Measurements from ENCODE around the gene EXOC3L4. TPM values are rescaled to one million over a fixed set of nuclear protein-coding genes. Genes with fewer than 3 reads are reported as not detected.

EXOC3L4 gene
- total RNA-seq, 2 donors from 2014 or later = 0.37 TPM; not detected in 1

GRCh38 chr14:103129301-103130016, 34.9 kb downstream of the EXOC3L4 start:
- H3K36me3 ChIP-seq = peaks cover 25% of the 10 kb centered on the region
- no peak overlapping the region for H3K4me3 ChIP-seq
- TF ChIP-seq CTCF (IDR thresholded peaks at IDR 0.05) = no peak
- H3K9me3 ChIP-seq = no peaks in the 10 kb centered on the region
- no peak for DNase-seq (ENCODE audit: low spot score)
- no peaks in the 10 kb centered on the region for H3K27me3 ChIP-seq
- peaks cover 0 to 62% of the 10 kb centered on the region in 2 donors for H3K4me1 ChIP-seq
- no peak overlapping the region for H3K27ac ChIP-seq

GRCh38 chr14:103130017-103130764, 35.7 kb downstream of the EXOC3L4 start:
- Histone ChIP-seq H3K27ac (no peak overlapping the region), H3K36me3 (peaks cover 25% of the 10 kb centered on the region), H3K4me3 (no peak overlapping the region), H3K9me3 (no peaks in the 10 kb centered on the region), H3K27me3 (no peaks in the 10 kb centered on the region), H3K4me1 (peaks cover 0 to 55% of the 10 kb centered on the region in 2 donors)
- DNase-seq (ENCODE audit: low spot score) = no peak
- TF ChIP-seq CTCF (IDR thresholded peaks at IDR 0.05) = no peak

DNA sequence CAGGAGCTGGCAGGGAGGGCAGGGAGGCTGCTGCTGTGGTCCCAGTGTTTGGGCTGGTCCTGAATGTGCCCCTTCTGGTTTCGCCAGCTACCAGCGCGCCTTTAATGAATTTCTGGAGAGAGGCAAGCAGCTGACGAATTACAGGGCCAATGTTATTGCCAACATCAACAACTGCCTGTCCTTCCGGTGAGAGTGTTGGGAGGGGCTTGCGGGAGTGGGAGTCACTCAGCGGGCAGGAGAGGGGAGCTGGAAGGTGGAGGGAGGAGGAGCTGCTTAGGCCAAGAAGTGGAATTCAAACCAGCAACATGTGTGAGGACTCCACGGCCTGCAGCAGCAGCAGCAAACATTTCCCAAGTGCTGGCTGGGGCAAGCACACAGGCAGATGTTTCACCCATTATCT, 36.4 kb downstream of the EXOC3L4 start:
- peaks cover 30% of the 10 kb centered on the region for H3K36me3 ChIP-seq
- no peak for TF ChIP-seq CTCF (IDR thresholded peaks at IDR 0.05)
- H3K9me3 ChIP-seq = no peaks in the 10 kb centered on the region
- H3K27me3 ChIP-seq = no peaks in the 10 kb centered on the region
- H3K27ac ChIP-seq = no peak overlapping the region
- no peak for DNase-seq (ENCODE audit: low spot score)
- H3K4me3 ChIP-seq = no peak overlapping the region
- H3K4me1 ChIP-seq = peaks cover 0 to 47% of the 10 kb centered on the region in 2 donors

DNA sequence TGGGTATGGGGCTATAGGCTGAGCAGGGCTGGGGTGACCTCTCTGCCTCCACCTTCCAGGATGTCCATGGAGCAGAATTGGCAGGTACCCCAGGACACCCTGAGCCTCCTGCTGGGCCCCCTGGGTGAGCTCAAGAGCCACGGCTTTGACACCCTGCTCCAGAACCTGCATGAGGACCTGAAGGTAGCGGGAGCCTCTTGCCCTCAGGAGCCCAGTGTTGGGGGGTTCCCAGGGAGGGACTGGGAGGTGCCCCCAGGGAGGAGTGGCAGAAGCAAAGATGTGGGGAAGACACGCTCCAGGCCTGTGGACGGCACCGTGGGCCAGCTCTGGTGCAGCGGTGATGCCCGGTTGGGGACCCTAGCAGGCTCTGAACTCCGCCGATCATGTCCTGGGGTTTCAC, 37.1 kb downstream of the EXOC3L4 start:
- no peak for TF ChIP-seq CTCF (IDR thresholded peaks at IDR 0.05)
- H3K4me1 ChIP-seq = peaks cover 0 to 41% of the 10 kb centered on the region in 2 donors
- H3K27ac ChIP-seq = no peak overlapping the region
- DNase-seq (ENCODE audit: low spot score) = no peak
- H3K9me3 ChIP-seq = no peaks in the 10 kb centered on the region
- peaks cover 30% of the 10 kb centered on the region for H3K36me3 ChIP-seq
- no peak overlapping the region for H3K4me3 ChIP-seq
- no peaks in the 10 kb centered on the region for H3K27me3 ChIP-seq

GRCh38 chr14:103132381-103133209, 38.1 kb downstream of the EXOC3L4 start:
- Histone ChIP-seq H3K9me3 (no peaks in the 10 kb centered on the region), H3K27ac (no peak overlapping the region), H3K36me3 (peaks cover 30% of the 10 kb centered on the region), H3K4me1 (peaks cover 0 to 37% of the 10 kb centered on the region in 2 donors), H3K27me3 (no peaks in the 10 kb centered on the region), H3K4me3 (no peak overlapping the region)
- no peak for TF ChIP-seq CTCF (IDR thresholded peaks at IDR 0.05)
- no peak for DNase-seq (ENCODE audit: low spot score)
